Fibroblast of skin of left biceps (primary cell): ENCODE results near the gene SV2C.
"Not testable (repeated sequence)": the region's sequence is repeated elsewhere in the genome, so short reads cannot be mapped to it uniquely, and the experiment has no call there.

ENCODE experiments used
- DNase-seq, 2 experiments: peaks; one replicate each; pipeline ENCODE4 v3.0.0-alpha.2; 2013; ENCODE audit warnings: low read depth in 2 of 2

SV2C gene

DNA sequence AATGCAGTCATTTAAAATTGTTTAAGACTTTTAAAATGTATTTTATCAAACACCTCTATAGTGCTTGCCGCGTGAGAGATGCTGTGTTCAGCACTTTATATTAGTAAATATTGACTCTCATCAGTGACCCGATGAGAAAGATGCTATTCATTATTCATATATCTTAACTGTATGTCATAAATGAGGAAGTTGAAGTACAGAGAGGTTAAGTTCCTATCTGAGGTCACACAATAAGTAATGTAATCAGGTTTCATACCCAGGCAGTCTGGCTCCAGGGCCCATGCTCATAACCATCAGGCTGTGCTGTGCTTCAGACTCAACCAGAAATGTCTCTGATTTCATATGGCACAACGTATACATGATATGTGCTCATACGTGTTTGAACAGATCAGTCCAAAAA lies 119.0 kb downstream of the SV2C start:
- DNase-seq, result no peak

DNA sequence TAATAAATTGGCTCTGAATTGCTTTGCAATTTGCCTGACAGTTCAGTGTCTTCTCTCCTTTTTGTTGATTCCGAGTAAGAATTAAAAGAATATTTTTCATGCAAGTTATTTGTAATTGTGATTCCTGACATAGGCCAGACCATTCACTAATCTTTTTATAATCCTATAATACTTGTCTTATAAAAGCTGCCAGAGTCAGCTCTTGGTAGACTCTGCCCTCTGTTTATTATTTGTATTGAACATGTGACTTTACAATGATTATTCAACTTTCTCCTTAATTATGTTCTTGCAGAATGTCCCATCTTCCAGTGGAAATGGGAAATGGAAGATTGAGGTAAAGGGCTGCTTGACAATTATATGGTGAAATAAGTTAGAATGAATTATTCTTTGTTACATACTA lies 121.0 kb downstream of the SV2C start:
- DNase-seq, result no peak

DNA sequence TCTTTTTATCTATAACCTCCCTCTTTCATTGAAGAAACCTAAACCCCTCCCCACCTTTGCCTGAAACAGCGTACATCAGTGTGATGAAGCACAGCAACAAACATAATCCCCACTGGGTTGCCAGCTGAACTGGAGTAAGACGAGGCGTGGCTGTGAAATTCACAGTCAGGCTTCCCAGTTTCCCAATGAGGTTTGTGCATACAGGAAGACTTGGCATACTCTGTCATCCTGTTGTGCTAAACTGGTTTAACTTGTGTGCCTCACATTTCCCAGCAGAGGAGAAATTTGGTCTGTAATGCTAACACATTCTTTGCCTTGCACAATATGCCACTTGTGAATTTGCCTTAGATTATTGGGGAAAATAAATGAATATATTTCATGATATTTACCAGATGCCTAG lies 121.5 kb downstream of the SV2C start:
- no peak for DNase-seq

DNA sequence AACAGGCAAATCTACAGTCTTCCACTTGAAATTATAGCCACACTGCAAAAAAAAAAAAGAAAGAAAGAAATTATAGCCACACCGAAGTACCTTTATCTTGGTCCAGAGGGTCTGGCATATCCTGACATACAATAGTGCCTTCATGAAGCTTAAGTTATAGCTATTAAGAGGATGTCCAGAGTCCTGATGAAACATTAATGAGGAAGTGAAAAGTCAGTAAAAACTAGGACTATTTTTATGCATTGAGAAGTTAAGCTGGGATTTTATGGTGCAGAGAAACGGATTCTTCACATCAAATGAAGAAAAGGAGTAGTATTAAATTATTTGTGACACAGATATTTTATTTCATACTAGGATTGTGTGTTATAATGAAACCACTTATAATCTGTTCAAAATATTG lies 123.9 kb downstream of the SV2C start:
- DNase-seq, result no peak

DNA sequence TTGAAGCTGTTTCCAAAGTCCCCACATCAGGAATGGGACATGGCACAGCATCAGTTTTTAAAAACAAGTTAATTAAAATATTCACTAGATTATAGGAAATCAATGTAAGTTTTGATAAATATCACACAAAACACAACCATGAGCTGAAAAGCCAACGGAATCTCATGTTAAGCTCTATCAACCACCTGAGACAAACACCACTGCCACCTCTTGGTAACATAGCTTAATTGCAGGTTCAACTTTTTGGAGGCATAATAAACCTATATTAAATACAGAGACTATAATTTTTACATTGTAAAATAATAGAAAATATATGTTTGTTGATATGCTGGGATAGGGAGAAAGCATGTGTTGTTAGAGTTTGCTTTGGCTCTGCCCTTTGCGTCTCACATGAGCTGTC lies 126.1 kb downstream of the SV2C start:
- no peak for DNase-seq

DNA sequence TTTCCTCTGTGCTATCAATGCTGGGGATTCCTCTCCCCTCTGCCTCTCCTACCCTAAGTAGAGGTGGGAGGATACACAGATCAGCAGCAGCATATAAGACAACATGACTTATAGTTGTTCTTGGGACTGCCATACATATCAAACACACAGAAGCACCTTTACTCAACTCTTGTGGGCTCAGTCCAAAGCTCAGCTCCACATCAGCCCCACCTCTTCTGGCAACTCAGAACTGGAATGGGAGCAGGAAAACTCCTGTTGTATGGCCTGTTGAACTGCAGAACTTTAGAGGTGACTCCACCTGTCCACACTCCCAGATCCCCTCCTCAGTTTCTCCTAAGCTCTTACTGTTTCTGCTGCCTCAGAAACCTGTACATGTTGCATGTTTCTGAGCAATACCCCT lies 127.8 kb downstream of the SV2C start:
- DNase-seq, result no peak

DNA sequence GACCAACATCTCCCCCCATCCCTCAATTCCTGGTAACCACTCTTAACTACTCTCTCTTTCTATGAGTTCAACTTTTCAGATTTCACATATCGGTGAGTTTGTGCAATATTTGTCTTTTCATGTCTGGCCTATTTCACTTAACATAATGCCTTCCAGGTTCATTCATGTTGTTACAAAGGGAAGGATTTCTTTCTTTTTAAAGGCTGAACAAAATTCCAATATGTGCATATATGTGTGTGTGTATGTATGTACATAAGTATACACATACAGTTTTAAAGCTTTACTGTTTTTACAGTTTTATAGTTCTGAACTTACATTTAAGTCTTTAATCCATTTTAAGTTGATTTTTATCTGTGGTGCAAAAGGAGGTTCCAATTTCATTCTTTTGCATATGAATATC lies 130.7 kb downstream of the SV2C start:
- no peak for DNase-seq

DNA sequence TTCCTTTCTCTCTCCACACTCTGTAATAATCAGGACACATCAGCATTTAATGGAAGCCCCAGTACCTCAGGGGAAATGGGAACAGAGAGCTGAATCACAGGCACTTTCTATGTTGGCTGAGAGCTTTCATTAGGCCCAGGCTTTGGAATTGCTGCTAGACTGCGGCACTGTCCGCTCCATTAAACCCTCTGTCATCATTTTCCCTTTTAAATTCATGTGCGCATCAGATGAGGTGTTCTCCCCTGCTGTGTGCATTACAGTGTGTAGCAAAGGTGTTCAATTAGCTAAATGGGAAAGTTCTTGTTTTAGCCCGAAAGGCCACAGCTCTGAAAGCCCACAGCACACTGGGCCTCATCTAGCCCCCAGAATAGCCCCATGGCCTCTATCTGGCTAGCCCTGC lies 133.6 kb downstream of the SV2C start:
- no peak for DNase-seq

DNA sequence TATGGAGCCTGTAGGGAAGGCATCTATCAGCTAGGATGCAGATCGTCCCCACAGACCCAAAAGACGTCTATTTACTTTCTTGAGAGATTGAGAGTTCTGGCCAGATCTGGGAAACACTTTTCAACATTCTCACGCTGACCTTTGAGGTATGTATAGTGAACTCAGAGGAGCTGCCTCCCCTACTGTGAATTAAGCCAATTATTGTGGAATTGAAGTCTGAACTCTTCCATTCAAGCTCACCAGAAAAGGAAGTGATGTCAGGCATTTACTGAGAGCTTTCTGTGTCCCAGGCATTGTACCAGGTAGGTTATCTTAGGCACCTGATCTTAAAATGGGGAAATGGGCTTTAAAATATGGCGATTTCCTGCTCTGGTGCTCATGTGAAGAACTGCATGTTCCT lies 136.5 kb downstream of the SV2C start:
- no peak for DNase-seq

DNA sequence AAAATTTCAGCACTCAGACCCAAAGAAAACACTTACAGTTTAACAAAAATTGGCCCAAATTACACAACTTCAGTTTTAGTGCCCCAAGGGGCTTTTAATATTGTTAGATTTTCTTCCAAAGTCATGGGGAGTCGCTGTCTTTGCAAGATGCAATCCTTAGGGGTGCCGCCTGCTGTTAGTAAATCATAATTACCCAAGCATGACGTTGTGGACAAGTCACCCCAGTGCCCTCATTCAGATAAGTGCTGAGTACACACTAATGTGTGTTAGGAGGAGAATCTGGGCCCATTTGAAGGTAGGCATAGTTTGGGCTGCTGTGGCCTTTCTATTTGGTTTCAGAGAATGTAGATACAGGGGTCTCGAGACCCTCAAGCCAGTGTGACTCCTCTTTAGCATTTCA lies 138.1 kb downstream of the SV2C start:
- DNase-seq, result no peak

DNA sequence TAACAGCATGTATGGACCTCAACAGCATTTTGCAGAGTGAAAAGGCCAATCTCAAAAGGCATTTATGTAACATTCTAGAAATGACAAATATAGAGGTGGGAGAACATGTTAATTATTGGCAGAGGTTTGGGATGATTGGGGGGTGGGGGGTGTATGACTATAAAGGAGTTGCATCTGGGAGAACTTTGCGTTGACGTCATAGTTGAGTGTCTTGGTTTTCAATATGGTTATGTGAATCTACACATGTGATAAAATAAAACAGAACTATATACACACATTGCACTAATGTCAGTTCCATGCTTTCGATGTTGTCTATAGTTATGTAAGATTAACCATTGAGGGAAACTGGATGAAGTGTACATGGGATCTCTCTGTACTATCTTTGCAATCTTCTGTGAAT lies 139.1 kb downstream of the SV2C start:
- DNase-seq, result no peak

DNA sequence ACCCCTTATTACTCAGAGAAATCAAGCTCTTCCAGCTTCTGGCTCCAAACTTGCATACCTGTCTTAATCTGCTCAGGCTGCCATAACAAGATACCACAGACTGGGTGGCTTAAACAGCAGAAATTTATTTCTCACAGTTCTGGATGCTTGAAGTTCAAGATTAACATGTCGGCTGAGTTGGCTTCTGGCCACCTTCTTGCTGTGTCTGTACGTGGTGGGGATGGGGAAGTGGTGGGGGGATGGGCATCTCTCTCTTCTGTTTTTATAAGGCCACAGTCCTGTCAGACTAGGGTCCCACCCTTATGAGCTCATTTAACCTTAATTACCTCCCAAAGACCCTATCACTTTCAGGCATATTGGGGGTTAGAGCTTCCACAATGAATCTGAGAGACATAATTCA lies 140.5 kb downstream of the SV2C start:
- no peak for DNase-seq

DNA sequence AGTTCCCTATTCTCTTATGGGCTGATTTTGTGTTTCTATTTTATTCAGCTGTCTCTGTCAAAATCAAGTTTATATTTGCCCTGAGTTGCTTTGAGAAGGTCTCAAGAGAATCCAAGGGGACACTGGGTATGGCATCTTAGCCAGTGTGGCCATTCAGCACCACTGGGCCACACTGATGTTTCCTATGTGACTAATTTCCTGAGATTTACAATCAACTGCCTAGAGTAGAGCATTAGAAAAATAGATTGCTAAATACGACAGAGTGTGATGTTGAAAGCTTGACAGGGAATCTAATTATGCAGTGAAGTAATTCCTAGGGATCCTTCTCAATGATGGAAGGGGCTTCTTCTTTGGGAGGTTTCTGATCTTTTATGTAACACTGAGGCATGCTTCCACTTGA lies 141.7 kb downstream of the SV2C start:
- DNase-seq, result no peak

DNA sequence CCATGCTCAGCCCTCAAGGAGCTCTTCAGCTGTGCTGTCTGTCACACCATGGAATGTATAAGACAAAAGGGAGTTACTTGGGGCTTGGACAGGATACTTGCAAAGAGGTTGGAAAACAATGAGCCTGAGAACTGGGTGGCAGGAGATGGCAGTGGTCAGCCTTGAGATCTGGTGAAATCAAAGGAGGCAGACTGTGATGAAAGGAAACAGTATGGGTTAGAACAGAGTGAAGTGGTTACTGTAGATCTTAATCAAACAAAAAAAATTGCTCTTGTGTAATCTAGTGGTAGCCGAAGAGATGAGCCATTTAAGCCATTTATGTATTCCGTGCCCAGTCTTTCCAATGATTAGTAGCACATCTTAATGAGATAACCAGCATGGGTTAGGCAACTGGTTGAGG lies 142.2 kb downstream of the SV2C start:
- DNase-seq, result no peak

DNA sequence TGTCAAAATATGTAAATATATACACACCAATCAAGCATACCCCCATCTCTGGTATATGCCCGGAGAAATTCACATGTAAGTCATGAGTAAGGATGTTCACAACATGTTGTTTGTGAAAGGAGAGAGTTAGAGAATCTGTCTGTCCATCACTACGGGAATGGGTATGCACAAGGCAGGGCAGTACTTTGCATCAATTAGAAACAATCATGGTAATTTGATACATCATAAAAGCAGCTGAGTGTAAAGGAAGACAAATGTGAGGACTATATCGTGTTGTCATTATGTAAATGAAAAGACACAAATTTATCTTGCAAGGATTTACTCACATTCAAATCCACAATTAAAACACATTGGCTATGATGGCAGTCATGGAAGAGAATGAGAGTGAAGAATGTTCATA lies 146.7 kb downstream of the SV2C start:
- no peak for DNase-seq

DNA sequence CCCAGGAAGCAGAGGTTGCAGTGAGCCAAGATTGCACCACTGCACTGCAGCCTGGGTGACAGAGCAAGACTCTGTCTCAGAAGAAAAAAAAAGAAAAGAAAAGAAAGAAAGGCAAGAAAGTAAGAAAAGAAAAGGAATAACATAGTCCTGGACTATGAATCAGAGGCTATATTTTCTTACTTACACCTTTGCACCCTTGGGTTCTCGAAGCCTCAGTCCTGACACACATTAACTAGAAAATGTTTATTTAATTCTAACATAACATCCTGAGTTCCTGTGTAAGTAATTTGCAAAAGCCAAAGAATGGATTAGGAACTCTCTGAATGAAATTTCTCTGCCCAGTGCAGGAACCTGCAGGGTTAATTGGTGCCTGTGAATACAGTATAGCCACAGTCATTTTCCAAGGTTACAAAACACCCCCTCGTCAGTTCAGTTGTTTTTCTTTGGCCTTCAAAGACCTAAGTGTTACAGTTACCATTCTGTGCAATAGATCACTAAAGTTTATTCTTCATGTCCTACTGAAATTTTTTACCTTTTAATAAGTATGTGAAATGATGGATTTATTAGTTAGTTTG lies 147.6 kb downstream of the SV2C start:
- no peak for DNase-seq

DNA sequence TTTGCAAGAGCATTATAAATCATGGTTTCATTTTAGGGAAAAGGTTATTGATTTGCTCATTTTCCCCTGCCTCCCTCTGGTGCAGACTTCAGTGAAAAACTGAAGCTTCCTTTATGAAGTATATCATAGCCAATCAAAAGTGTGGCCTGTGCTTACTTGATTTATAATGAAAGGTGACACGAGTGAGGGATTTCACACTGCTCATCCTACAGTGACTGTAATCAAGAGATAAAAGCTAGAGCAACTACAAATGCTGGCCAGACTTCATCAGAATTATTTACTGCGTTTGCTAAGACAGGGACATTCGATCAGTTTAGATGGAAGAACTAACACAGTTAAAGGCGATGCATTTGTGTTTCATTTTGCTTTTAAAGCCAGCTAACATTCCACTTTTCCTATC lies 151.5 kb downstream of the SV2C start:
- DNase-seq, result no peak

DNA sequence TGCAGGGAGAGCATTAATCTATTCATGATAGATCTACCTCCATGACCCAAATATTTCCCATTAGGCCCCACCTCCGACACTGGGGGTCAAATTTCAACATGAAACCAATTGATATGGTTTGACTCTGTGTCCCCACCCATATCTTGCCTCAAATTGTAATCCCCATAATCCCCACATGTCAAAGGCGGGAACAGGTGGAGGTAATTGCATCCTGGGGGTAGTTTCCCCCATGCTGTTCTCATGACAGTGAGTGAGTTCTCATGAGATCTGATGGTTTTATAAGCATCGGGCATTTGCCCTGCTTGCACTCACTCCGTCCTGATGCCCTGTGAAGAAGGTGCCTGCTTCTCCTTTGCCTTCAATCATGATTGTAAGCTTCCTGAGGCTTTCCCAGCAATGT lies 153.5 kb downstream of the SV2C start:
- DNase-seq, result no peak

DNA sequence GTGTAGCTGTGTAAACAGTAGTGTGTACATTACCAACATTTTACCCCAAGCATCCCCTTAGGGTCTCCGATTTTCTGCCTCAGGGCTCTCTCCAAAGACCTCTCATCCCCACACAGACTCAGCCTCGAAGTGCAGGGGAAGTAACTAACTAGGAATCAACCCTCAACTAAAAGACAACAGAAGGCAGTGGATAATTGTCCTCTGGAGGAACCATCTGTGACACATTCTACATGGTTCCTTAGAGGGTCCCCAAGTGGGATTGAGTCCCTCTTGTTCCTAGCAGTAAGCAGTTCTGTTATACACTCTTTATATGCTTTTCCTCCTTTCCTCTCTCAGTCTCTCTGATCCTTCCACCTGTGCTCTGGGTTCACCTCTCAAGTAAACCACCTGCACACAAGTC lies 157.2 kb downstream of the SV2C start:
- DNase-seq, result no peak

DNA sequence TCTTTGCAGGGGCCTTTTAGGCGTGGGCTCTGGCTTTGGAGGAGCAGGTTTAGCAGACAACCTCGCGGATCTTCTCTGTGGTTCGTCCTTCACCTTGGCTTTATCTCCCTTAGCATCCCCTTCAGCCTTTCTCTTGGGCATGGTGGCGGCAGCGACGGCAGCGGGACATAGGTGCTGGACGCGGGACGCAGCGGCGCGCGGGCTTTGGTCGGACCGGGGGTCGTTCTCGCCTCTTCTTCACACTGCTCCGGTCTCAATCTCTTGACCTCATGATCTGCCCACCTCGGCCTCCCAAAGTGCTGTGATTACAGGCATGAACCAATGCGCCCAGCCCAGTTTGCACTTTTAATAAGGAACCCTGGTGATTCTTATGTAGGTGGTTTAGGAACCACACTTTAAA lies 159.0 kb downstream of the SV2C start:
- not testable (repeated sequence) for DNase-seq

DNA sequence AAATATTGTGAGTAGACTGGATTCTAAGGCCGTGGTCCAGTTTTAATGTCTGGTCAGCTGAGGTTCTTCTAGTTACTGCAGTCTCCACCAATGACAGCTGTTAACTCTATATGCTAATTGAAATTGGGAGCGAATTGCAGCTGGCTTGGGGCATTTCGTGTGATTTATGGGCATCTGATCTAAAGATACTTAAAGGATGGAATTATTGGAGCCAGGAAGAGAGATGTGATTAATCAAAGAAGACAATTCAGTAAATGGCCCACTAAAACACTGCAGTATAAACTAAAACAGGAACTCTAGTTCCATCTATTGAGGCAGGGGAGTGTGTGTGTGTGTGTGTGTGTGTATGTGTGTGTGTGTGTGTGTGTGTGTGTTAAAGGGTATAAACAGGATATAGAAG lies 162.4 kb downstream of the SV2C start:
- DNase-seq, result no peak

DNA sequence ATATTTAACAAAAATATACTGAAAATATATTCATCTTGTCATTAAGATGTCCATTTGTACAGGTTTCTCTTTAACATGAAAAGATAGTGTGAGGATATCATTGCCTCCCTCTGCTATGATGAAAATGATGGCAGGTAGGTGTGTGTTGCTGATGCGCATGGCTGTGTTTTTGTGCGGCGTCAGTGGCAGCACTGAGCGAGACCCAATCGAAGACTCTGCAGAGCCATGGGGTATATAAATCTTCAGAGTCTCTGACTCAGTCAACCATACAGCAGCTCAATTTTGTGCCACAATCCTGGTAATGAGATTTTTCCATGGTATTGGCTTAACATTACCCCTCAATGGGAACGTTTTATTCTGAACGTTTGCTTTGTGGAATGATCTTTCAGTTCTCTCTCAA lies 166.4 kb downstream of the SV2C start:
- no peak for DNase-seq

DNA sequence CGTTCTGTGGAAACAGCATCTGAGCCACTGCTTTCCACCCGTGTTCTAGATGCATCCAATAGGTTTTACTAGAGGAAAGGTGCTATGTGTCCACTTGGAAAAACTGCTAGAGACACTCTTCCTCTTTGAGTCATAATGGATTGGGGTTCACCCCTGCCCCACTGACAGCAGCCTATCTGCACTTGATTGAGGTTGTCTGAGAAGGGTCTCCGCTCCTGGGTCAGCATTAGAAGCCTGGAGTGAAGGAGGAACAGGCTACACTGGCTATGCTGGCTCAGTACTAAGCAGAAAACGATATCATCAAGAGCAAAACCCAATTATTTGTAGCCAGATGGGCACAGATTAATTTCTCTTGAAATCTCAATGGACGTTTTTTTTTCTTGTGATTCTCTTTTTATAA lies 167.3 kb downstream of the SV2C start:
- no peak for DNase-seq

DNA sequence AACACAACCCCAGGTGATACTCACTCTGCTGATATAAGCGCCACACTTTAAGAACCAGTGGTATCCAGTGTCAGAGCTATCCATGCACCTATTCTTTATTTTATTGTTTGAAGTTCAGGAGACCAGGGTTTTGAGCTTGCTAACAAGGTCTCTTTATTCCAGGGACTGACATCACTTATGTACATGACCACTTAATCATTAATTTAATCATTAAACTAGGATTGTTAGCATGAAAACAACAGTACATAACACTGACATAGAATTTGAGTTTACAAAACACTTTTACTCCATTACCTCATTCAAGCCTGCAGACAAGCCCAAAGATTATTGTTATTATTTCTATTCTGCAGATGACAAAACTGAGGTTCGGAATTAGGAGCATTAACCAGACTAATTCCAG lies 168.5 kb downstream of the SV2C start:
- DNase-seq, result no peak

DNA sequence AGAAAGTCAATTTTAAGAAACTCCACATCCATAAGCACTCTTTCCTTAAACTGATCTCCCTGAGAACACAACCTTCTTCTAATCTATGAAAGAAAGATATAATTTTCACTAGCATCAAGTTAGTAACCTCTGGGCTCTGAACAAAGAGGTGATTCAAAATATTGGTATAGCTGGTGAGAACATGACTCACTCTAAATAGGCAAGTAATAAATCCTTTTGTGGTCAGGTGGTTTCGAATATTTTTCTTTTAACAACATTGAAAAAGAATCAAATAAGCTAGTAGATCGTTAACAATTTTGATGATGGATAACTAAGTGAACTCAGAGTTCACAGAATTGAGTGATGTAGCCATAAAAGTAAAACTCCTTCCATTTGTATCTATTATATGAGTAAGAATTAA lies 169.3 kb downstream of the SV2C start:
- no peak for DNase-seq
